Eye (tissue), 1 donor: ENCODE data around the gene ZNF18.
A peak's percentile ranks its signal among the peaks of the same experiment; 100 is the strongest.
"Not testable (repeated sequence)": the region's sequence is repeated elsewhere in the genome, so short reads cannot be mapped to it uniquely, and the experiment has no call there.

Source experiments
- DNase-seq: peaks from one replicate; pipeline ENCODE4 v3.0.0-alpha.2; 2015

The ZNF18 gene

DNA sequence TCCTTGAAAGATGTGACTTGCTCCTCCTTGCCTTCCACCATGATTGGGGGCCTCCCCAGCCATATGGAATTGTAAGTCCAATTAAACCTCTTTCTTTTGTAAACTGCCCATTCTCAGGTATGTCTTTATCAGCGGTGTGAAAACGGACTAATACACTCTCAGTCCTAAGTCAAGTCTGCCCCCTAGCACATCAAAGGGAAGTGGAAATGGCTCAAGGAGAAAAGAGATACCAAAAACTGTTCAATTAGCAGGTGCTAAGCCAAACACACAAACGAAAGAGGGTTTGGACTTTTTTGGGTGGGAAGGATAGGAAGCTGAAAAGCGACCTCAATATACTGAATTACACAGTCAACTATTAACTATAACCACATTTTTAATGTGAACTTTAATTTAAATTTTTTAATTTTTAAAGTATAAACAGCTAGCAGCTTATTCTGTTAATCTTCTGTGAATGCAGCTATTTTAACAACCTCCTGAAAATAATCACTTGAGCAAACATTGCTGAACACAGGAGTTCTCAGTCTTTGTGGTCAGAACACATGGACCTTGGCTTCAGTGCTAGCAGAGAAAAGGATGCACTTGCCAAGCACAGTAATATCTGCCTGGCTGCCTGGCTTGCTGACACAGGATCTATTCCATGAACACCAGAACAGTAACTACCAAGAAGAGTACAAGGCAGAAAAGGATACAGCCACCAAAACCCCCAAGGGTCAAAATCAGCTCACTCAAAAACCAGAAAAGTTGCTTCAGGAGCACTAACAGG is 10.9 kb downstream of the ZNF18 start:
- DNase-seq, result no peak

DNA sequence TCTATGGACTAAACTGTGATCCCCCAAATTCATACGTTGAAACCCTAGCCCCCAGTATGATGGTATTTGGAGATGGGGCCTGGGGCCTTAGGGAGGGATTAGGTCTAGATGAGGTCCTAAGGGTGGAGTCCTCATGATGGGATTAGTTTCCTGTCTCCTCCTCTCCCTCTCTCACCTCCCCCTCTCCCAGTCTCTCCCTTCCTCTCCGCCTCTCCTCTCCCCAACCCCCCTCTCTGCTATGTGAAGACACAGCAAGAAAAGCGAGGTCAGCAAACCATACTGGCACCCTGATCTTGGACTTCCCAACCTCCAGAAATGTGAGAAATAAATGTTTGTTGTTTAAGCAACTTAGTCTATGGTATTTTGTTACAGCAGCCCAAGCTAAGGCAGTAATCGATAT is 15.4 kb downstream of the ZNF18 start:
- DNase-seq, result no peak

DNA sequence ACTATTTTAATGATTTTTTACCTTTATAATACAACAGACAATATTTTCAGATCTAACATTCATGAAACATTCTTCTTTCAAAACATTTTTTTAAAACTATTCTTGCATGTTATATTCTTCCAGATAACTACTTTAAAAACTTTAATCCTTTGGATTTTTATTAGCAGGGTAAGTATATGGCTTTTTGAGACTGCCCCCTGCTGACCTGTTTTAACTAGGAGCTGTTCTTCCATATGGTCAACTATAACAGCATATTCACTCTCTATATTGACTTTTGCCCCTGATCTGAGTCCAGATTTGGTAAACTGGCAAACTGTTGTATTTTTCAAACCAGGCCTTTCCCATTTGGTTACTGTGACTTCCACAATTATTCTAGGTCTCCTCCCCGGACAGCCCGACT is 16.5 kb downstream of the ZNF18 start:
- DNase-seq, result no peak

DNA sequence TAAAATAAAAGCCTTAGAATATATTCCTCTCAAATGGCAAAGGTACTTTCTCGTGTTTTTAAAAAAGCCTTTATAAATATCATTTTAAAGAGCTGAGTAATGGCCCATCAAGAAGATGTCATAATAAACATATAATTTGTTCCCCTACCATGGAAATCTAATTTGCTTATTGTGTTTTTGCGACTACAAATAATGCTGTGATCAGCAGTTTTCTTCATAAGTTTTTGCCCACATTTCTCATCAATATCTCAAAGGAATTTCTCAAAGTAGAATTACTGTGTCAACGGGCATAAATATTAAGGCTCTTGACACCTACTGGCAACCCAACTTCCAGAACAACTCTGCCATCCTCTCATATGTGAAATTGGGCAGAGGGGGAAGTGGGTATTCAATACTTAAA is 17.5 kb downstream of the ZNF18 start:
- no peak for DNase-seq

DNA sequence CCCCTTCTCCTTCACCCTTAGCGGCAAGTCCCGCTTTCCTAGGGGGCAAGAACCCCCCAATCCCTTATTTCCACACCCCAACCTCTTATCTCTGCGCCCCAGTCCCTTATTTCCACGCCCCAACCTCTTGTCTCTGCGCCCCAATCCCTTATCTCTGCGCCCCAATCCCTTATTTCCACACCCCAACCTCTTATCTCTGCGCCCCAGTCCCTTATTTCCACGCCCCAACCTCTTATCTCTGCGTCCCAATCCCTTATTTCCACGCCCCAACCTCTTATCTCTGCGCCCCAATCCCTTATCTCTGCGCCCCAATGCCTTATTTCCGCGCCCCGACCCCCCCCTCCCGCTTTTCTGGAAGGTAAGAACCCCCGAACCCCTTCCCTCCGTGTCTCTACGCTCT is 24.5 kb downstream of the ZNF18 start:
- not testable (repeated sequence) for DNase-seq

DNA sequence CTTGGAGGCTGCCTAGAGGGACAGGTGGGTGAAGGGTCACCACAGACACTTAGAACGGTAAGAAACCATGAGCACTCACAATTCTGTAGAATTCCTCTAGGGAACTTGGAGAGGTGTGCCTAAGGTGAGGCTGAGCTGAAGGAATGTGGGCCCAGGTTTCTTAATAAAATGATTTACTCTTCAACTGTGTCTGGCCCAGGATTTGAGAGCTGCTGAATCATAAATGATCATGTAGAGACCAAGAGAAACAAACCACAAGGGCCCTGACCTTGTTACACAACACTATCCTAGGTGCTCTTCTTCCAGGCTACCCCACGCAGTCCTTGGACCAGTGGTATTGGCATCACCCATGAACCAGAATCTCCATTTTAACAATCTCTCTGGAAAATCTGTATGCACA is 27.7 kb downstream of the ZNF18 start:
- DNase-seq, result no peak

DNA sequence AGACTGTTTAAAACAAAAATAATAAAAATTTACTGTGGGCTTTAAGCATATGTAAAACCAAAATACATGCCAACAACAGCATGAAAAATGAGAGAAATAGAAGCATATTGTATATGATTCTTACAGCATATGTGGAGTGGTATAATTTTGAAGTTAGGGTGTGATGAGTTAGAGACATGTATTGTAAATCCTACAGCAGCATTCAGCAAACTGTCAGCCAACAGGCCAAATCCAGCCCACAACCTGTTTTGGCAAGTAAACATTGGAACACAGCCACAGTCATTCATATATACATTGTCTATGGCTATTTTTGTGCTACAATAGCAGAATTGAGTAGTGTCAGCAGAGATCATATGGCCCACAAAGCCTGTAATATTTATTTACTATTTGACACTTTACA is 42.3 kb downstream of the ZNF18 start:
- DNase-seq, result no peak

DNA sequence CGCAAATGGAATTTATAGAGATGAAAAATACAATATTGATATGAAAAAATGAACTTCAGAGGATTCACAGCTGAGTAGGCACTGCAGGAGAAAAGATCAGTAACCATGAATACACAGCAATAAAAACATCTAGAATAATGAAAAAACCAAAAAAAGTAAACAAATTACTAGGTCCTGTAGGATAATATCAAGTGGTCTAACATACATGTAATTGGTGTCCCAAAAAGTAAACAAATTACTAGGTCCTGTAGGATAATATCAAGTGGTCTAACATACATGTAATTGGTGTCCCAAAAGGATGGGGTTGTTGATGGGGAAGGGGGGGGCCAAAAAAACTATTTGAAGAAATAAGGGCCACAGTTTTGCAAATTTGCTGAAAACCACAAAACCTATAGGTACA is 43.4 kb downstream of the ZNF18 start:
- DNase-seq, result peak; percentile 10

DNA sequence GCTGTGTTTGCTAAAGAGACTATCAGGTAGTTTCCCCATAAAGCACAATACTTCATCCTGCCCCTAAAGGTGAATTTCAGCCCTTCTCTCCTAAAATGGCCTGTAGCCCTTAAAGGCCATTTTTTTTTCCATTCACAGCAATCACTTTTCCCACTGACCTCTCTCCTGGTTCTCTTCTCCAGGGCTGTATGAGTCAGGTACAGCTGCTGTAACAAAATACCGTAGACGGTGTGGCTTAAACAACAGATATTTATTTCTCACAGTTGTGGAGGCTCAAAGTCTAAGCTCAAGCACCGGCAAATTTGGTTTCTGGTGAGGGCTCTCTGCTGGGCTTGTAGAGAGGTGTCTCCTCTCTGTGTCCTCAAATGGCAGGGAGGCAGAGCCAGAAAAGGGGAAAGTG is 44.7 kb downstream of the ZNF18 start:
- DNase-seq, result no peak

DNA sequence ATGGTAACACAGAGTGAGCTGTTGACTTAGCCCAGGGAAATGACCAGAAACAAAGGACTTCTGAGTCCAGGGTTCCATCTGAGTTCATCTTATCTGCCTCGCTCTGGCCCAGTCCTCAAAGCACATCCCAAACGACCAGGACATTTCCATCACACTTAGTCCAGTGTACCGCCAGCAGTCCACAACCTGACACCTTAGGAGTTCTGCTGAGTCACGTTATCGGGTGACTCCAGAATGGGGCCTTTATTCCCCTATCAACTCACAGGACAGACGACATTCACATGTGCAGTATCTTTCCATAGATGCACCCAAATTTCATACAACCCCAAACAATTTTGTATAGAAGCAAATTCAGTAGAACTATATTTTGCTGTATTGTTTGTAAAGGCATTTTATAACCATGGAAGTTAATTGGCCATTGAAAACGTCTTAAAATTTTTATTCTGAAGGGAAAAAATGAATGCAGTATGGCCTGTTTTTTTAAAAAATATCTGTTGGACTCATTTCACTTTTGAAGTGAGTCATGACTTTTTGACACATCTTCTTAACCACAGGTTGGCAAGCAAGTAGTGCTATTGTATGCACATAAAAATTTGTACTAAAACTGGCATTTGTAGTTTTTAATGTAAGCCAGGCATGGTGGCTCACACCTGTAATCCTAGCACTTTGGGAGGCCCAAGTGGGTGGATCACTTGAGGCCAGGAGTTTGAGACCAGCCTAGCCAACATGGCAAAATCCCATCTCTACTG is 46.3 kb downstream of the ZNF18 start:
- no peak for DNase-seq

DNA sequence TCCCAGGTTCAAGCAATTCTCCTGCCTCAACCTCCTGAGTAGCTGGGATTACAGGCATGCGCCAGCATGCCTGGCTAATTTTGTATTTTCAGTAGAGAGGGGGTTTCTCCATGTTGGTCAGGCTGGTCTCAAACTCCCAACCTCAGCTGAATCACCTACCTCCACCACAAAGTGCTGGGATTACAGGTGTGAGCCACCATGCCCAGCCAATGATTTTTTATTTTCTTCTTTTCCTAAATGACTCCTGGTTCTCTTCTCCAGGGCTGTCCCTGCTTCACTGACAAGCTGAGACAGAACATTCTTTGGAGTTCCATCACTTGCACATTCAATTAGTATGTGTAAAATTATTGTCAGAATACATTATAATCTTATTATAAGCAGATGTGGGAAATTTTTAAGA is 47.7 kb downstream of the ZNF18 start:
- DNase-seq, result not testable (repeated sequence)

DNA sequence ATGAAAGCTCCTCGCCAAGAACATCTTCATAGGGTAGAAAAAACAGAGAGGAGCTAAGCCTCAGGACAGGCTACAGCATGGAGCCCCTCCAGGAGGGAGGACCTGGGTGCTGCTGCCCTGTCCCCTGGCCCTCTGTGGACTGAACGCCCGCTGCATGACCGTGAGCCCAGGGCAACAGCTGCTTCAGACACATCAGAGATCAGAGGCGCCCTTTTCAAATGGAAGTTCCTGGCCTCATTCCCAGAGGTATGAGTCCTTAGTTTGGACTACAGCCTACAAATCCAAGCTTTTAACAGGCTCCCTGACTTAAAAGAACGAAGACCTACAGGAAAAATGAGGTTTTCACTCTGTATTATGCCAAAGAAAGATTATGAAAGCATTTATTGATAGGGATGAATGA is 48.5 kb downstream of the ZNF18 start:
- peak; percentile 11 for DNase-seq

DNA sequence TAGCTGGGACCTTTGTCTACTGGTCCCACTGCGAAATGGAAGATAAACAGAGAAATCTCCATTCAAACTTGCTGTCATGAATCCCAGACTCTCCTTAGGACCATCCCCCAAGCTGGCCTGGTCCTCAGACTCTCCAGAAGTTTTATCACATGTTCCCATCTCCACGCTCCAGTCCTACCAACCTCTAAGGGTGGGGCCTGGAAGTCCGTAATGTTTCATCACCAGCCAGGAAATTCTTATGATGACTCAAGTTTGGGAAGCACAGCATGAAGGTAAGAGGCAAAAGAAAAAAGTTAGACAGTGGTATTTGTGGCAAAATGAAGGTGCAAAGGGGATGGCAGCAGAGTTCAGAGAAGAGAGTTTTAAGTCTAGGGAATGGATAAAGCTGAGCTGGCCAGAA is 52.7 kb downstream of the ZNF18 start:
- no peak for DNase-seq

DNA sequence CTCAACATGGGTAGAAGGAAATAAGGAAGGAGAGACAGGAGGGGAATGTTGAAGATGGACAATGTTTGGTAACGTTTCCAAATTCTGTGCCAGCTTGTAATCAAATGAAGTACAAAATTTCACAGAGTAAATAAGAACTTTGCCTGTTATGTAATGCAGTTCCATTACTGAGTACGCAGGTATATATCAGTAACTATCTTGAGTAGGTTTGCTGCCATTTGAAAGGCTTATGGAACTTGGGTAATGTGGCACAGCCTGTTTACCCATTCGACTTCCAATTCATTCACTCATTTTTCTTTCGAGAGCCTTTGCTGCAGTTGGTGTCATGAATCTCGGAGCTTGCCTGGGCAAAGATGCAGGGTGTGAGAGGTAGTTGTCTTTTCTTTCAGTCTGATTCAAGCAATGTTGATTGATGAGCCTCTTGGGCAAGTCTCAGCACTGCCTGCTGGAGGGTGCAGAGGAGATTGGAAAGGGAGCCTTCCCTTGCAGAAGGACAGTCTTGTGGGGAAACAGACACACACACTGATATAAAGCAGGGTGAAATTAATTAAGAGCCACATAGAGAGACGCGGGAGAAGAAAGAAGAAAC is 53.4 kb downstream of the ZNF18 start:
- DNase-seq, result no peak

DNA sequence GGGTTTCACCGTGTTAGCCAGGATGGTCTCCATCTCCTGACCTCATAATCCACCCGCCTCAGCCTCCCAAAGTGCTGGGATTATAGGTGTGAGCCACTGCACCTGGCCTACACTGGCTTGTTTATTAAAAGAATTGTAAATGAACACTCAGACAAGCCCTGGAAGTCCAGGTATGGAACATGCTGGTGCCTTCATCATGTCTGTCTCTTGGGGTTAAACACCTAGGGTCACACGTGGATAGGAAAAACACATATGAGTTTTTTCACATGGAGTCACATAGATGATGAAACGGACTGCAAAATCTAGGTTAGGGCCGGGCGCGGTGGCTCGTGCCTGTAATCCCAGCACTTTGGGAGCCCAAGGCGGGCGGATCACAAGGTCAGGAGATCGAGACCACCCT is 54.2 kb downstream of the ZNF18 start:
- DNase-seq, result not testable (repeated sequence)

DNA sequence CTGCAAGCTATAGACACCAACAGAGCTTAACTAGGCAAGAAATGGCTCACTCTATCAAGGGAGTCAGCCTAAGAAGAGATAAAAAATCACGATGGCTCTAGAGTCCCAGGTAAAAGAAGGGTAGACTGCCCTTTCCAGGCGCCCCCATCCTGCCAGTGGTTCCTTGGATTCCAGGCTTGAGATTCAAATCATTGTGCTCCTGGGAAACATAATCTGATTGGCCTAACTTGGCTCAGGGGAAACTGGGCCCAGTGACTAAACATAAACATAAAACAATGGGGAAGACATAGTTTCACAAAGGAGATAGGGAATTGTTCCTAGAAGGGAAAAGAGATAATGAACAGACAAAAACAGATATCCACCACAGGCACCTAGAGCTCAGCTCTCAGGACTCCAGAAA is 56.4 kb downstream of the ZNF18 start:
- DNase-seq, result no peak

DNA sequence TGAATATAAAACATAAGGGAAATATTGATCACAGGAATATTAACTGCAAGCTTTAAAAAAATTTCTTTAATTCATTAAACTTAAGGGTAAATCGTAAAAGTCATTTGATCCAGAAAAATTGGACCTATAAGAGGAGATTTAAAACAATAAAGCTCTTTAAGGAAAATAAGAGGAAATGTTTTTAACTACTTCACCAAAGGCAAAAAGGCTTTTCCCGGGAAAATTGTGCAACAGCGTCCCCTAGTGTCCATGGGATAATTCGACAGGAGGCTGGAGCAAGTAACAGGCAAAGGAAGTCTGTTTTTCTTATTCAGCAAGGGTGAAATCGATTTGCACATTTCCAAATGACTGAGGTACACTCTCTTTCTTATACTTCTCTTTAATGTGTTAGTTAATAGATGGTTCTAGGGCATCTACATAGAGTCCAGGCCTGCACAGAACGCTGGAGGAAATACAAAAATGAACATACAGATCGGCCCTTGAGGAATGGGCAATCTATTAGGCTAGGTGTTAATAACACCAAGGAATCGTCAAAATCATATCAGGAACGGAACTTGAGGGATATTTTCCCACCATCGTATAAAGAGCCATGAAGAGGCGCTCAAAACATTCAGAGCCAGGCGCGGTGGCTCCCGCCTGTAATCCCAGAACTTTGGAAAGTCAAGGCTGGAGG is 61.4 kb downstream of the ZNF18 start:
- peak; percentile 91 for DNase-seq

DNA sequence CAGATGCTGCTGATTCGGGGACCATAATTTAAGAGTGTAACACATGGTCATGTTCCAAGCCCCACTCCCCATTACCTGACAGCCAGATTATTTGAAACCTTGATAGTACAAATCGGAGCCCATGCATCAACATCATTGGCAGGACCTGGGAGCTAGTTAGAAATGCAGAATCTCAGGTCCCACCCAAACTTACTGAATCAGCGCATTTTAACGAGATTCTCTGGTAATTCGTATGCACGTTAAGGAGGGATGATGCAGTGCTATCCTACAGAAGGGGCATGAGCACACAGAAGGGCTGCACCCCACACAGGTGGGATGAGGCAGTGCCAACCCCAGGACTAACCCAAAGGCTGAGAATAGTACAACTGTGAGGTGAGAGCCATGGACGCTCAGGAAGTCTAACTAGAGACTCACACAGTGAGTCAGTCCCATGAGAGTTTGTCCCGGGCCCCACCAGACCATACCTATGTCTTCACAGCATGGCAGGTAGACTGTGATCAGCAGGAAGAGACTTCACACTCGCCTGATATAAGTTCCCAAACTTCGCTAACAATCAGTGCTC is 64.9 kb downstream of the ZNF18 start:
- DNase-seq, result no peak

DNA sequence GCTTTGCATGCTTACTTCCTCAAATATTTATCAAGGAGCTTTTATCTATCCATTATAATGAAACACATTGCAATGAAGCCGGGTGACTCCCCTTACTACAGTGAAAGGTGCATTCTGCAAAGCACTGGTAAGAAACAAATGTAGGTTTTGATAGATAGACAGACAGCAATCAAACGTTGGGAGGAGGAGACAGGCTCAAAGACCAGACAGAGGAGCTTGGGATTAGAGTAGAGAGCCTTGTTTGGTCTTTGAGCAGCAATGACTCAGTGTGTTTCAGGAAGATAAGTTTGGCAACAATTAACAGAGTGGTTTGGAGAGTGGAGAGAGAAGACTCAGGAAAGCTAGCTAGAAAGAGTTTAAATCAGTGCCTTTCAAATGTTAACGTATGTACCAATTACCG is 68.8 kb downstream of the ZNF18 start:
- no peak for DNase-seq
